T-helper 2 cell (primary cell): ENCODE measurements around the gene WDFY2.
A peak's percentile ranks its signal among the peaks of the same experiment; 100 is the strongest.

Experiments
- DNase-seq, 5 experiments: peaks; one replicate each; pipeline versions ENCODE4 v3.0.0 to v3.0.0-alpha.2; 2012 to 2022

Gene WDFY2

DNA sequence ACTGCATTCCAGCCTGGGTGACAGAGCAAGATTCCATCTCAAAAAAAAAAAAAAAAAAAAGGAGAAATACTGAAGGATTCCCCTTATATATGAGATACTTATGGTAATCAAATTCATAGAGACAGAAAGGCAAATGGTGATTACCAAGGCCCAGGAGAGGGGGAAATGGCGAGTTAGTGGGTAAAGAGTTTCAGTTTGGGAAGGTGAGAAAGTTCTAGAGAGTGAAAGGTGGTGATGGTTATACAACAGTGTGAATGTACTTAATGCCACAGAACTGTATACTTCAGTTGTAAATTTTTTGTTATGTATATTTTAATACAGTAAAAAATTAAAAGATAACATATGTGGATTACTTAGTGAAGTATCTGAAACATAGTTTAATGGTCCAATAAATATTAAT, 129.5 kb downstream of the WDFY2 start:
- DNase-seq: no peak

- peak in 1 of 5 experiments; percentile 32 for DNase-seq
These were observed 130.5 kb downstream of the WDFY2 start for GRCh38 chr13:51714663-51715168.

- no peak for DNase-seq
These were observed 131.4 kb downstream of the WDFY2 start for GRCh38 chr13:51715613-51716012.

DNA sequence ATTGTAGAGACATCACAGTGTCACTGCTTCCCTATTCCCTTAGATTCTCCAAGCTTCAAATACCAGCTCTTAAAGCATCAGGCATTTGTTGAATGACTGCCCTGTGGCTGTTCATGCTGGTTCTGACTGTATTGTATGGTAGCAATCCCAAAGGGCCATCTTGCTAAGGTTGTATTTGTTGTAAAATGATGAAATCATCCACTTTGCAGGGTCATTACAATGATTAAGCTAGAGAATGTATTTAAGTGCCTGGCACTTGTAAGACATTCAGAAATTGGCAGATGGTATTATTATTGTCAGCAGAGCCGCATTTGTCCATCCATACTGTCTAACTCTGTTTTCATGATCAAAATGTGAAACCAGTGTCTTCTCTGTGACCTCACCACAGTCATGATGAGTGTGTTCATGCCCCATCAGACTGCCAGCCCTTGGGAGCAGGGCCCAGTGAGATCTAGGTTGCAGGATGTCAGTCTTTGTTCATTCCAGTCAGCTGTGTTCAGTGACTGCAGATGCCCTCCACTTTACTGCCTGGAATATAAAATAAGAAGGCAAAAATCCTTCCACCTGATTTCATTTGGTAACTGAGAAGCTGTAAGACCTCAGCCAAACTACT, 133.6 kb downstream of the WDFY2 start:
- DNase-seq: no peak

GRCh38 chr13:51719394-51719793, 135.1 kb downstream of the WDFY2 start:
- no peak for DNase-seq

- DNase-seq: no peak
These were observed 137.2 kb downstream of the WDFY2 start for GRCh38 chr13:51721496-51721895.

GRCh38 chr13:51723529-51723928, 139.3 kb downstream of the WDFY2 start:
- DNase-seq: no peak

GRCh38 chr13:51724721-51725120, 140.5 kb downstream of the WDFY2 start:
- no peak for DNase-seq

- DNase-seq: no peak
These were observed 142.4 kb downstream of the WDFY2 start for GRCh38 chr13:51726446-51727193.

GRCh38 chr13:51727634-51728274, 143.5 kb downstream of the WDFY2 start:
- DNase-seq: no peak

DNA sequence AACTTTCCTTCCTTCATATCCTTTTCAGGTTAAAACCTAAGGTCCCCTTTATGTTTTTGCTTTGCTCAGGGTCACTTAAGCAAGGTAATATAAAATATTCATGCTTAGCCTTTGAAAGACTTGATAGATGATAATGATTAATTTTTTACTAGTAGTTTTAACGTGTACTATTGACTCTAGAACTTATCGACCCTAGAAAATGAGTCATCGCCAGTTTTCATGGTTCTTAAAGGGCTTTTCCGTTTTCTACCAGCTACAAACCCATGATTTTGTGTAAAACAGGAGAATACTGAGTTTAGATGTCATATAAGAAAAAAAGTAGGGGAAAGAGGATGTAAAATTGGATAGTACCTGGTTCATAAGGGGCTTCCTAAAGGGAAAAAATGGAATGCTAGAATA, 144.0 kb downstream of the WDFY2 start:
- DNase-seq: no peak

DNA sequence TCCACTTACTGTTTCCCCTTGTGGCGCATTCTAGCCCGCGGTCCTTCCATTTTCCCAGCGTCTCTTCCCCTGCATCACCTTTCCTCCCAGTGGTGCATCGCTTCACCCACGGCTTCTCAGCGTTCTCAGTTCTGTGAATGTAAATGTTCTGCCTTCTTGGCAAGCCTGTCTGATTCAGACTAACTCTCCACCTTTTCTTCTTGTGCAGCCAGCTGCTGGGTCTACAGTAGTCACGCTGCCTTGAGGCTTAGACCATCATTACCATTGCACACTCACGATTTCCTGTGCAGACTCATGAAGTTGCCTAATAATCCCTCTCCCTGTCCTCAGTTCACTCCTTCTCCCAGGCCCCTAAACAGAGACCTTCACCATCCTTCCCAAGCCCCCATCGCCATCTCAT, 144.7 kb downstream of the WDFY2 start:
- DNase-seq: no peak

DNA sequence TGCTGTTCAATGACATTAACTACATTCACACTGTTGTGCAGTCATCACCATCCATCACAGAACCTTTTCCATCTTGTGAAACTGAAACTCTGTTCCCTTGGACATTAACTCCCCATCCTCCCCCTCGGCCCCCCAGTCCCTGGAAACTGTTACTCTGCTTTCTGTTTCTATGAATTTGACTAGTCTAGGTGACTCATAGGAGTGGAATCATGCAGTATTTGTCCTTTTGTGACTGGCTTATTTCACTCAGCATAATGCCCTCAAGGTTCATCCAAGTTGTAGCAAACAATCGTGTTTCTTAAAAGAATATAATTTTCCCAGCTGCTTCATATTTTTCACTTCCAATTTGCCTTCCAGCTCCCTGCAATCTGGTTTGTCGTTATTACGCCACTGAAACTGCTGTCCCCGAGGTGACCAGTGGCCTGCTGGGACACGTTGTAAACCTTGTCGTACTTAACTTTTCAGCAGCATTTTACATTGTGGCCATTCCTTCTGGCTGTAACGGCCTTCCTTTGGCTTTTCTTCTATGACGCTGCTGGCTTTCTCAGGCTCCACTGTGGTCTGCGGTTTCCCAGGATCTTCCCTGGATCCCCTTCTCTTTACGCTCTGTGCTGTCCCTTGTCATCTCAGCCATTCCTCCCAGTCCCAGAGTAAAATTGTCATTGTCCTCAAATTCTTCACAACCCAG, 145.7 kb downstream of the WDFY2 start:
- DNase-seq: no peak

DNA sequence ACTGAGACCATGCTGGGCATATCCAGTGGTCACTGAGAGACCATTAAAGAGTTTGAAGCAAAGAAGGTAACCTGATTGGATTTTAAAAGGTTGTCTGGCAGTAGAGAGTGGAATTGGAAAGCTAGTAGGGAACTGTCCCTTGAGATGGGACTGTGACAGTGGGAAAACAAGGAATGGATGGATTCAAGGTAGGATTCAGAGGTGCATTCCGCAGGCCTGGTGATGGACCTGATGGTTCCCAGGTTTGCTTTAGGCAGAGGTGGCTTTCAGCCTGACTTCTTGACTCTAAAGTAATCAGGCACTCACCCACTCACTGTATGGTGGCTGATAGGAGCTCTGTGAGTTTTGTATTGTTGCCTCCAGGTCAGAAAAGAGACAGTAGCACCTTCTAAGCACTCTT, 146.7 kb downstream of the WDFY2 start:
- no peak for DNase-seq

DNA sequence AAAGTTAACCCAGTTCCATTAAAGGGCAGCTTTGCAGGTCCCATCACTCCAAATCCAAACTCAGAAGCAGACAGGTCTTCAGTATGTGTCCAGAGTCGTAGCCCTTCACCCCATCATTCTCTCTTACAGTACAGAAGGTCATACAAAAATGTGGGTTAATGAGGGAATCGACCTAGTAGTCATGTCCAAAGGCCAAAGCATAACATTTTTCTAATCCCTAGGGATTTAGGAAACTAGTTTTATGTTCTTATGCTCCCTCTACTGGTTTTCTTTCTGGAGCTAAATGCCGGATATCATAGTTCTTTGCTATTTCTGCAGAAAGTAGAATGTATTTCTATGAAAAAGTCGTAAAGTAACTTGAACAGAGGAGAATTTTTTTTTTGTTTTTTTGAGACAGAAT, 147.5 kb downstream of the WDFY2 start:
- DNase-seq: no peak

DNA sequence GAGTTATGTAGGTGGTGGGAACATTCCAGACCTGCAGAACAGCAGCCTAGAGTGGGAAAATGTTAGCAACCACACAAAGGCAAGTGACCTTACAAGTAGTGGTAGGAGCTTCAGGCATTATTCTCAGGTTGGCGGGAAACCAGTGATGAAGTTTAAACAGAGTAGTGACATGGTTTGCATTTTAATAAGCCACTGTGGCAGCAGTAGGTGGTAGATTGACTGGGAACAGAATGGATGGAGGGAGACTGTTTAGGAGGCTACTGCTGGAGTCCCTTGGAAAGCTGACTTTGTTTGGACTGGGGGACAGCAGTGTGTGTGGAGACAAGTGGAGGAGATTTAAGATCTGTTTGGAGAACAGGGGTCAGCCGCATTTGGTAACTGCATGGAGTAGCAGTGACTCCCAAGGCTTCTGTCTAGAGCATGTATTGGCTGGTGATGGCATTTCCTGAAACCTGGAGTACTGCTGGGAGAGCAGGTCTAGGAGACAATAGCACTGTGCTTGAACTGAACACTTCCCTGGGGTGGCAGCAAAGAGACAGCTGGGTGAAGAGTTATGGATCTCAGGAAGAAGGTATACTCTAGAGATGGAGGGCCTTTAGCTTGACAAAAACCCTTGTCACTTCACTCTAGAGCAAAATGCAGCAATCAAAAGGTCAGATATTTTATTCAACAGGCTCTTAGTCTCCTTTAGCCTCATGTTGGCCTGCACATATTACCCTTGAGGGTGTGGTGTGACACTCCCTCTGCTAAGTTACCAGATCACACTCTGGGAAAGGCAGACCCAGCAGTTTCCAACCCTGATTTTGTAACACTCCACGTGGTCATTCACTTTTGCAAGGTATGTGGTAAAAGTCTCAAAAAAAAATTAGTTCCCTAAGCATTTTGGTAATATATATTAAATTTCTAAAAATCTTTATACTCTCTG, 149.4 kb downstream of the WDFY2 start:
- no peak for DNase-seq

- DNase-seq: no peak
These were observed 150.5 kb downstream of the WDFY2 start for GRCh38 chr13:51734786-51735185.

DNA sequence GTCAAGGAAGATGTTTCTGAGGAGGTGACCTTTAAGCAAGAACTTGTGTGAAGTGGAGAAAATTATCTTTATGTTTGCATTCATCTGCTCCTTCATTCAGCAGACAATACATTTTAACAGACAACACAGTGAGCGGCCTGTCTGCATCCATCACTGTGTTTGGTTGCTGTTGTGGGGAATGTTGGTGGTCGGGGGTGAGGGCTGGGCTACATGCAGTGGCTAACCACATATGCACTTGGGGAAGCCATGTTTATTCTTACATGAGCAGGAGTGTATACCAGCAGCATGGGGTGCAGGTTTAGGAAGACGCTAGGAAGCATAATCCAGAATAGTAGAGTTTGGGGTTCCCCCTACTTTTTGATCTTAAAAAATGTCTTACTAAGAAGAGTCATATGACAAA, 153.3 kb downstream of the WDFY2 start:
- peak in 1 of 5 experiments; percentile 41 for DNase-seq

DNA sequence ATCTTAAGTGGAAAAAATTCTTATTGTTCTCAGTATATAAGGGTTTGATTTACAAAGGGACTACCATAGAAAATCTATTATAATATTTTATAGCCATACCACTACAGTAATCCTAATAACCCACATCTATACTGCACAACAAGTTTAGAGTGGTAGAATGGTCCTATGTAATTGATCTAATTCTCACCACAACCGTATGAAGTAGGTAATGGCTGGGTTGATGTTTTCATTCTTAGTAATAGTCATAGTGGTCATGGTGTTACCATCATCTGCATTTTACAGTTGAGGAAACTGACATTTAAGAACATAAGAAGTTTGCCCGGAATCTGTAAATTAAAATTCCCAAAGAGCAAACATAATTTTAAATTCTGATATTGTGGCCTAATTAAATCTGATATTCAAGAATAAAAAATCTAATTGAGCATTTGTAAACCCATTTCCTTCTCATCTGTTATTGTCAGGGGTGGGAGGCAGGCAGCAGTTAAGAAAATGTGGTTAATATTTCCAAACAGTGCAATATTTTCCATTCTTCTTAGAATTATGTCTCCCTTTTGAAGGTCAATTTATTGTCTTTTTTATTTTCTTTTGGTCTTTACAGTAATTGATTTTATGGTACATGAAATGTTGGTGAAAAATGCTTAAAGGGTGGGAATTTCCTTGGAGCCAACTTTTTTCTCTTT, 154.1 kb downstream of the WDFY2 start:
- peak in 1 of 5 experiments; percentile 33 for DNase-seq

- no peak for DNase-seq
These were observed 154.9 kb downstream of the WDFY2 start for GRCh38 chr13:51739027-51739764.

GRCh38 chr13:51740698-51741097, 156.4 kb downstream of the WDFY2 start:
- DNase-seq: no peak
